KOPT-K1 (cell line): ENCODE results near the gene PPP2R2C.

Experiments
- H3K27ac ChIP-seq: fragments of 200-600 bp; sonication (generic); 2 replicates; pipeline ENCODE4 v1.5.1; 2016; ENCODE audit warnings: antibody characterized with exemption, mild to moderate bottlenecking, low read depth, low read length; ENCODE audit not compliant: poor library complexity, severe bottlenecking
- H3K36me3 ChIP-seq: fragments of 200-600 bp; sonication (generic); 2 replicates; pipeline ENCODE4 v1.5.1; 2017; ENCODE audit warnings: antibody characterized with exemption, mild to moderate bottlenecking, low read length, moderate library complexity; ENCODE audit not compliant: insufficient read depth
- H3K9me3 ChIP-seq: fragments of 200-600 bp; sonication (generic); 2 replicates; pipeline ENCODE4 v1.5.1; 2017; ENCODE audit warnings: antibody characterized with exemption, low read length, mild to moderate bottlenecking; ENCODE audit not compliant: insufficient read depth, poor library complexity, severe bottlenecking

Gene PPP2R2C

GRCh38 chr4:6334203-6334887 lies 138.1 kb downstream of the PPP2R2C start:
- Histone ChIP-seq H3K36me3 (no peaks in the 10 kb centered on the region), H3K9me3 (peaks cover 15% of the 10 kb centered on the region), H3K27ac (no peak overlapping the region)

- H3K27ac ChIP-seq, result no peak overlapping the region
- H3K36me3 ChIP-seq, result no peaks in the 10 kb centered on the region
- peaks cover 15% of the 10 kb centered on the region for H3K9me3 ChIP-seq
Measured at GRCh38 chr4:6333301-6334202, 138.9 kb downstream of the PPP2R2C start.

GRCh38 chr4:6332669-6333050 lies 139.8 kb downstream of the PPP2R2C start:
- Histone ChIP-seq H3K36me3 (no peaks in the 10 kb centered on the region), H3K27ac (no peak overlapping the region), H3K9me3 (peaks cover 15% of the 10 kb centered on the region)

GRCh38 chr4:6332042-6332668 lies 140.3 kb downstream of the PPP2R2C start:
- no peak overlapping the region for H3K27ac ChIP-seq
- no peaks in the 10 kb centered on the region for H3K36me3 ChIP-seq

GRCh38 chr4:6331468-6331867 lies 140.9 kb downstream of the PPP2R2C start:
- no peak overlapping the region for H3K27ac ChIP-seq

More at GRCh38 chr4:6332042-6332668, 140.3 kb downstream of the PPP2R2C start:
- peaks cover 15% of the 10 kb centered on the region for H3K9me3 ChIP-seq

GRCh38 chr4:6331018-6331417 lies 141.4 kb downstream of the PPP2R2C start:
- Histone ChIP-seq H3K36me3 (no peaks in the 10 kb centered on the region), H3K27ac (no peak overlapping the region), H3K9me3 (peaks cover 15% of the 10 kb centered on the region)

More at GRCh38 chr4:6331468-6331867, 140.9 kb downstream of the PPP2R2C start:
- Histone ChIP-seq H3K9me3 (peaks cover 15% of the 10 kb centered on the region), H3K36me3 (no peaks in the 10 kb centered on the region)

GRCh38 chr4:6330384-6330767 lies 142.0 kb downstream of the PPP2R2C start:
- Histone ChIP-seq H3K9me3 (peaks cover 15% of the 10 kb centered on the region), H3K36me3 (no peaks in the 10 kb centered on the region), H3K27ac (no peak overlapping the region)

GRCh38 chr4:6329478-6330383 lies 142.7 kb downstream of the PPP2R2C start:
- Histone ChIP-seq H3K9me3 (peaks cover 15% of the 10 kb centered on the region), H3K36me3 (no peaks in the 10 kb centered on the region), H3K27ac (no peak overlapping the region)

- no peaks in the 10 kb centered on the region for H3K36me3 ChIP-seq
- no peak overlapping the region for H3K27ac ChIP-seq
- peaks cover 6% of the 10 kb centered on the region for H3K9me3 ChIP-seq
Measured at GRCh38 chr4:6328526-6328925, 143.9 kb downstream of the PPP2R2C start.

GRCh38 chr4:6327220-6327917 lies 145.0 kb downstream of the PPP2R2C start:
- Histone ChIP-seq H3K9me3 (peaks cover 6% of the 10 kb centered on the region), H3K36me3 (no peaks in the 10 kb centered on the region), H3K27ac (no peak overlapping the region)

GRCh38 chr4:6326312-6327060 lies 145.9 kb downstream of the PPP2R2C start:
- Histone ChIP-seq H3K9me3 (peaks cover 4% of the 10 kb centered on the region), H3K36me3 (no peaks in the 10 kb centered on the region), H3K27ac (no peak overlapping the region)

GRCh38 chr4:6325788-6326290 lies 146.6 kb downstream of the PPP2R2C start:
- H3K36me3 ChIP-seq, result no peaks in the 10 kb centered on the region
- no peak overlapping the region for H3K27ac ChIP-seq
- no peaks in the 10 kb centered on the region for H3K9me3 ChIP-seq

GRCh38 chr4:6324999-6325787 lies 147.2 kb downstream of the PPP2R2C start:
- H3K9me3 ChIP-seq, result no peaks in the 10 kb centered on the region
- H3K36me3 ChIP-seq, result no peaks in the 10 kb centered on the region
- no peak overlapping the region for H3K27ac ChIP-seq
